ENCODE results near the gene SRGAP1.

SRGAP1 gene

GRCh38 chr12:63944586-63945228, 100.2 kb downstream of the SRGAP1 start:
- no peaks in the 10 kb centered on the region for H3K9me3 ChIP-seq (ENCODE audit: insufficient read depth, low read length, severe bottlenecking)
- TF ChIP-seq CTCF (IDR thresholded peaks at IDR 0.05; ENCODE audit: borderline replicate concordance, extremely low read depth, low read length, poor library complexity, severe bottlenecking), result no peak
- TF ChIP-seq EZH2 (IDR thresholded peaks at IDR 0.05; ENCODE audit: borderline replicate concordance, low read depth, low read length, severe bottlenecking), result no peak
- H3K9ac ChIP-seq (ENCODE audit: low read depth, low read length), result no peak overlapping the region
- no peak overlapping the region for H3K4me2 ChIP-seq (ENCODE audit: insufficient read depth, low read length)
- H3K4me1 ChIP-seq (ENCODE audit: insufficient read depth, low read length), result no peaks in the 10 kb centered on the region
- H4K20me1 ChIP-seq (ENCODE audit: insufficient read depth, low read length), result no peaks in the 10 kb centered on the region
- DNase-seq (no peak), ATAC-seq (ENCODE audit: insufficient read depth, low read depth) (no peak)
- no peak overlapping the region for H2AFZ ChIP-seq (ENCODE audit: low read depth, low read length)
- H3K4me3 ChIP-seq (ENCODE audit: low read depth in 1 of 2, low read length in 2 of 2), result no peak overlapping the region
- H3K27ac ChIP-seq (ENCODE audit: low read length), result no peak overlapping the region
- no peaks in the 10 kb centered on the region for H3K27me3 ChIP-seq (ENCODE audit: insufficient read depth, low read length, poor library complexity)
- no peaks in the 10 kb centered on the region for H3K36me3 ChIP-seq (ENCODE audit: insufficient read depth, low read length)
- H3K79me2 ChIP-seq (ENCODE audit: insufficient read depth, low read length), result no peaks in the 10 kb centered on the region

DNA sequence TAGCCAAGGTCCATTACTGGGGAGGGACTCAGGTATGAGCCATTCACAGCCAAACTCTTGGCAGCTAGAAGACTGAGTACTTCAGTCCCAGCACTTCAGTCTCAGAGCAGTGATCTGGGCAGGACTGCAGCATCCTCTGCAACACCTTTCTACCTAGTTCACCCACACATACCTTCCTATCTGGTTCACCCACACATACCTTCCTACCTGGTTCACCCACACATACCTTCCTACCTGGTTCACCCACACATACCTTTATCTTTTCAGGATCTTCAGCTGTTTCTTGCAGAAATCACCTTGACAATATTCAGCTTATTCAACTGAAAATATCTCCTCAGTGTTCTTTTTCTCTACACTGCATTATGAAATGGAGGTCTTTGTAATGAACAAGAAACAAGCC, 101.3 kb downstream of the SRGAP1 start:
- Histone ChIP-seq H3K4me3 (ENCODE audit: low read depth in 1 of 2, low read length in 2 of 2) (no peak overlapping the region), H3K27ac (ENCODE audit: low read length) (no peak overlapping the region), H2AFZ (ENCODE audit: low read depth, low read length) (no peak overlapping the region), H4K20me1 (ENCODE audit: insufficient read depth, low read length) (no peaks in the 10 kb centered on the region), H3K9me3 (ENCODE audit: insufficient read depth, low read length, severe bottlenecking) (no peaks in the 10 kb centered on the region), H3K4me2 (ENCODE audit: insufficient read depth, low read length) (no peak overlapping the region), H3K79me2 (ENCODE audit: insufficient read depth, low read length) (no peaks in the 10 kb centered on the region), H3K4me1 (ENCODE audit: insufficient read depth, low read length) (no peaks in the 10 kb centered on the region), H3K27me3 (ENCODE audit: insufficient read depth, low read length, poor library complexity) (no peaks in the 10 kb centered on the region), H3K9ac (ENCODE audit: low read depth, low read length) (no peak overlapping the region), H3K36me3 (ENCODE audit: insufficient read depth, low read length) (no peaks in the 10 kb centered on the region)
- no peak for ATAC-seq (ENCODE audit: insufficient read depth, low read depth)
- DNase-seq, result no peak
- no peak for TF ChIP-seq CTCF (IDR thresholded peaks at IDR 0.05; ENCODE audit: borderline replicate concordance, extremely low read depth, low read length, poor library complexity, severe bottlenecking)
- TF ChIP-seq EZH2 (IDR thresholded peaks at IDR 0.05; ENCODE audit: borderline replicate concordance, low read depth, low read length, severe bottlenecking), result no peak

DNA sequence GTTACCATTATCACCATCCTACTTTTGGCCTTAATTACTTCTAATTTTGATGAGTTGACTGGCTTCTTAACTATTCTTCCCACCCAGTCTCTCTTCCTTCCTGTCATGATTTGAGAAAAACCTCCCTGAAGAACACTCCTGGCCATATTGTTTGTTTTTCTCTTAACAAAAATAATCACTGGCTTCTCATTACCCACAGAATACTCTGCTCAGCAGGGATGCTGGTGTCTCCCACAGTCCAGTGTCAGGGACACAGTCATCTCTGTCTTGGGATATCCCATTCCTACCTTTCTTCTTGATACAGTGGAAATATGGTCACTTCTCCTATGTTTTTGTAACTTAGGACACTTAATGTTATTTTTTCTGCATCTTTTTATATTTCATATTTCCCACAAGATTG, 103.7 kb downstream of the SRGAP1 start:
- H4K20me1 ChIP-seq (ENCODE audit: insufficient read depth, low read length), result no peaks in the 10 kb centered on the region
- H3K27me3 ChIP-seq (ENCODE audit: insufficient read depth, low read length, poor library complexity), result no peaks in the 10 kb centered on the region
- H3K9me3 ChIP-seq (ENCODE audit: insufficient read depth, low read length, severe bottlenecking), result no peaks in the 10 kb centered on the region
- no peaks in the 10 kb centered on the region for H3K36me3 ChIP-seq (ENCODE audit: insufficient read depth, low read length)
- H2AFZ ChIP-seq (ENCODE audit: low read depth, low read length), result no peak overlapping the region
- H3K4me1 ChIP-seq (ENCODE audit: insufficient read depth, low read length), result no peaks in the 10 kb centered on the region
- no peaks in the 10 kb centered on the region for H3K79me2 ChIP-seq (ENCODE audit: insufficient read depth, low read length)
- ATAC-seq (ENCODE audit: insufficient read depth, low read depth) (no peak), DNase-seq (no peak)
- H3K27ac ChIP-seq (ENCODE audit: low read length), result no peak overlapping the region
- H3K4me3 ChIP-seq (ENCODE audit: low read depth in 1 of 2, low read length in 2 of 2), result no peak overlapping the region
- H3K4me2 ChIP-seq (ENCODE audit: insufficient read depth, low read length), result no peak overlapping the region
- no peak overlapping the region for H3K9ac ChIP-seq (ENCODE audit: low read depth, low read length)
- TF ChIP-seq EZH2 (IDR thresholded peaks at IDR 0.05; ENCODE audit: borderline replicate concordance, low read depth, low read length, severe bottlenecking), result no peak
- TF ChIP-seq CTCF (IDR thresholded peaks at IDR 0.05; ENCODE audit: borderline replicate concordance, extremely low read depth, low read length, poor library complexity, severe bottlenecking), result no peak

Data from DND-41 (cell line).